Measurements from ENCODE around the gene ABCA5.

DNA sequence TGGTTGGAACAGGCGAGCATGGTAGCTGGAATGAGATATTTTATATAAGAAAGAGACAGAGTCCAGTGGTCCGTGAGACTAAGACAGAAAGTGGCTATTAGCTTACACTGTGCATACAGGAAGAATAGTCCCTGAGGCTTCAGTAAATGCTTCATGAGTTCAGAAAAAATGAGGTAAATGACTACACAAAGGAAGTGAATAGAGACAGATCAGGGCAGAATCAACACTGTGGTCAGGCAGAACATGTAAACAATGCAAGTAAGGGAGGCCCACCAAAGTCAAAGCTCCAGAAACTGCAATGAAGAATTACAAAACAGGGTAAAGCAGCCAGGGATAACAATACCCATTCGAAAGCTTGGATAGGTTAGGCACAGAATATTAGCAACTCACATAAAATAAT lies 103.1 kb downstream of the ABCA5 start:
- TF ChIP-seq GATA3 (IDR thresholded peaks at IDR 0.05; ENCODE audit: low read depth, low read length) = no peak
- TF ChIP-seq GATA2 (IDR thresholded peaks at IDR 0.05; ENCODE audit: low read depth, low read length) = no peak
